GM18505 (cell line): ENCODE measurements around the gene LHFPL6.

Experiments
- ATAC-seq: cut with Tn5 transposase; IDR thresholded peaks from one replicate; pipeline ENCODE4 v1.9.1; 2021; ENCODE audit not compliant: unreplicated experiment
- POLR2A ChIP-seq: IDR thresholded peaks from 4 replicates; pipeline ENCODE4 v1.6.1; 2011; ENCODE audit warnings: borderline replicate concordance; ENCODE audit not compliant: insufficient read depth, insufficient read length; ENCODE audit errors: extremely low read depth

LHFPL6 gene

GRCh38 chr13:39602614-39603366 is at the start of gene LHFPL6:
LHFPL6 (minus strand) TSS chr13:39603193.
- peak; percentile 93 for ATAC-seq
- no peak for TF ChIP-seq POLR2A

DNA sequence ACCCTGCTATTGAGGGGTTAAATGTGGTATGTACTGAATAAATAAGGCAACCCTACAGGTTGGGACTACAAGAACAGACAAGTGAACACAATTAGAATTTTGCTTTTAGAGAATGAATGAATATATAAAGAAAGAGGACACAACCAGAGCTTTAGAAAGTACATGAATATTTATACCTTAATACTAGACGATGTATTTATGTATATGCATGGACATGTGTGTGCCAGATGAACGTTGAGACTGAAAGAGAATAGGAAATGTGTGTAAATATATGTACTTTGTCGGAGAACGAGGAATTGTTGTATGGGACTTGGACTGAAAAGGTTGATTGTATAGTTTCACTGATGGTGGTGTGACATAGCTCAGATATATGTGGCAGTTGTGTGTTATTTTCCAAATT is 43.1 kb upstream of the LHFPL6 start:
- ATAC-seq, result no peak
- TF ChIP-seq POLR2A, result no peak

DNA sequence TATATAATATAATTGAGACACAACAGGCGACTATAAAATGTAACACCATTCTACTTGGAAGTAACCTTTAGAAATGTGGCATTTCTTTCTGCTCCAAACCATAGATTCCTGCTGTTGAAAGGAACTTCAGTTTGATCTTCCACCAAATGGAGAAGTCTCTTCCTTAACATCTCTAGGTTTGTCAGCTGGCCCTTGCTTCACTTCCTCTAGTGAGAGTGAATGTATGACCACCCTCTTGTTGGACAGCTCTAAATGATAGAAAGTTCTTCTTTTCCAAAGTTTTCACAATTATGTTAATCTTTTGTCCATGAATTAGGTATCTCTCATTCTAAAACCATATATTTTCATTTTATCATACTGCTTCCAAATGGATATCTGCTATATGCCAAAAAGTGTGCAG is 38.7 kb upstream of the LHFPL6 start:
- TF ChIP-seq POLR2A, result no peak
- ATAC-seq, result no peak

DNA sequence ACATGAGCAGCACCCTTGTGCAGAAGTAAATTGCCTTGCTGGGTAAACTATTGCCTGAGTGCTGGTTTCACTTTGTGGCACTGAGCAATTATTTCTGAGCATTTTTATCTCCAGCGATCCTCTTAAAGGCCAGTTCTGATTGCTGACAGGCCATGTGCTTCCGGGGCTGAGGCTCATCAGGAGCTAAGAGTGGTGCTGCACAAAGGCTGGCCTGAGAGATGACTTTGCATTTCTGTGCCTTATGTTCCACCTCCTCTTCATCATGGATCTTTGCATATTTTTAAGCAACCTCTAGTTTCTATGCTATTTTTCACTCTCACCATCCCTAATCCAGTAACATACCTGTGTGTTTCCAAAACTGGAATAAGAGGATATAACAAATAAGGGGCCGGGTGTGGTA is 34.9 kb upstream of the LHFPL6 start:
- no peak for TF ChIP-seq POLR2A
- ATAC-seq, result no peak

DNA sequence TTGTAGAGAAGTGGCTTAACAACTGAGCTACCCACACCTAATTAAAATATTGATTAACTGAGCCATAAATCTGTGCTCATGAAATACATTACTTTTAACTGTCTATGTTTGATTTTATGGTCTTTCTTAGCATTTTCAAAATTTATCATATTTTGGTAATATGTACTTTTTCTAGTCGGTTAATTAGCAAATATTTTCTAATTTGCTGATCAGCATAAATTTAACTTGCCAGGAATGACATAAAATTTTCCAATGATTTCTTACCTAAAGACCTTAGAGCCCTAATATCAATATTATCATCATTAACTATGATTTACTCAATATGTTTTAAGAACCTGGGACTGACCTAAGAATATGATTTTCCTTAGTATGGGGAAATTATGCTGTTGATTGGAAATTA is 32.6 kb upstream of the LHFPL6 start:
- TF ChIP-seq POLR2A, result no peak

DNA sequence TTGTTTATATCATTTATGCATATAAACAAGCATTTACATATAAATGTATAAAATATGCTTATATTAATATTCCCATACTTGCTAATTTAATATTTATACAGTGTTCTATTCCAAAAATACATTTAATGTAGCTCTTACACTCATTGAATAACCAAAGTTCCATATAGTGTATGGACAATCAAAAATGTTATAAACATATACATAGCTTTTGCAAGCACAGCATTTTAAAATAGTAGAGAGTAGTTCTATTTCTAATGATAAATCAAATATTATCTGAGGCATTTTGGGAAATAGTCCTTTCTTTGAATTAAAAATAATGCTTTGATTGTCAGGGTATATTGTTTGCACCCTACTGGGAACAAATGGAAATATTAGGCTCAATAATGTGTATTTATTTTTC is 30.0 kb upstream of the LHFPL6 start:
- no peak for ATAC-seq
- no peak for TF ChIP-seq POLR2A

More for the DNA sequence above, 32.6 kb upstream of the LHFPL6 start:
- ATAC-seq, result no peak

DNA sequence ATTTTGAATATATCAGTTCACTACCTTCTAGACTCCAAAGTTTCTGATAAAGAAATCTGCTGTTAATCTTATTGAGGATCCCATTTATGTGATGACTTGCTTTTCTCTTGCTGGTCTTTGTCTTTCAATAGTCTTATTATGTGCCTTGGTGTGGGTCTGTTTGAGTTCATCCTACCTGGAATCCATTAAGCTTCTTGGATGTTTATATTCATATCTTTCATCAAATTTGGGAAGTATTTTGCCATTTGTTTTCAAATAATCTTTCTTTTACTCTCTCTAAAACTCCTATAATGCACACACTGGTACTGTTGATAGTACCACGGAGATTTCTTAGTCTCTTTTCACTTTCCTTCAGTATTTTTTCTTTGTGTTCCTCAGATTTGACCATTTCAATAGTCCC is 28.3 kb upstream of the LHFPL6 start:
- TF ChIP-seq POLR2A, result no peak
- ATAC-seq, result no peak

GRCh38 chr13:39623466-39623865 is 20.5 kb upstream of the LHFPL6 start:
- ATAC-seq, result no peak
- no peak for TF ChIP-seq POLR2A

DNA sequence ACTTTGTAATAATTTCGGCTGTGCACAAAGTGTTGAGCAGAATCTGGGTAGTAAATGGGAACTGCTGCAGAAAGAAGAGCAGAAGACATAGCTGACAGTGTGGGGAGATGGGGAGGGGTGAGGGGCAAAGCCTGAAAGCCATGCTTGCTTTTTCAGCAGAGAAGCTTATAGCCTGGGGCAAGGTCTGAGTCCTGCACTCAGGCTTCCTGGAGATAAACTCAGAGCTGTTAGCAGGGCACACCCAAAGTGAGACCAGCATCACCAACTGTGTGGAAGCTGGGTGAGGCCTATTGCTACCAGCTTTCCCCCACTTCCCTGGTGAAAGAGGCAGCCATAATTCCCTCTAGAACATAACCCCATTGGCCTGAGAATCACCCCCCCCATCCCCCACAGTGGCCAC is 15.6 kb upstream of the LHFPL6 start:
- TF ChIP-seq POLR2A, result no peak
- ATAC-seq, result no peak

DNA sequence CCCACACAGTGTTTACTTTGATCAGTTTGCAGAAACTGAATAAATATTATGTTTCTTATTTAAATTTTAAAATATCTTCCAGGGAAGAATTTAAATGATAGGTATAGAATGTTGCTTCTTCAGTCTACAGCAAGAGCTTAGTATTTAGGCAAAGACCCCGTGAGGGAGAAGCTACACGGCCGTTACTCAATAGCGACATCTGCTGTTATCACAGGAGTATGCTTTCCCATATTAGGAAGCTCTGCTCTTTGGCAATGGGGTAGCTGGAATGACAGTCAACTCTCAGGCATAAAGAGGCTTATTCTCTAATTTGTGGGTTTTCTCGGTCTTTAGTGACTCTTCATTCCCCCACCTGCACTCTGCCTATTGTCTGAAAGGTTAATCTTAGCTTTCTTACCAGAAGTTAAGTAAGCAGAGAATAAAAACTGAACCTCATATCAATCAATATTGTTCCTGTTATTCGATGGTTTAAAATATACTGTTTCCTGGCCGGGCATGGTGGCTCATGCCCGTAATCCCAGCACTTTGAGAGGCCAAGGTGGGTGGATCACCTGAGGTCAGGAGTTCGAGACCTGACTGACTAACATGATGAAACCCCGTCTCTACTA is 13.2 kb upstream of the LHFPL6 start:
- no peak for TF ChIP-seq POLR2A
- ATAC-seq, result no peak

DNA sequence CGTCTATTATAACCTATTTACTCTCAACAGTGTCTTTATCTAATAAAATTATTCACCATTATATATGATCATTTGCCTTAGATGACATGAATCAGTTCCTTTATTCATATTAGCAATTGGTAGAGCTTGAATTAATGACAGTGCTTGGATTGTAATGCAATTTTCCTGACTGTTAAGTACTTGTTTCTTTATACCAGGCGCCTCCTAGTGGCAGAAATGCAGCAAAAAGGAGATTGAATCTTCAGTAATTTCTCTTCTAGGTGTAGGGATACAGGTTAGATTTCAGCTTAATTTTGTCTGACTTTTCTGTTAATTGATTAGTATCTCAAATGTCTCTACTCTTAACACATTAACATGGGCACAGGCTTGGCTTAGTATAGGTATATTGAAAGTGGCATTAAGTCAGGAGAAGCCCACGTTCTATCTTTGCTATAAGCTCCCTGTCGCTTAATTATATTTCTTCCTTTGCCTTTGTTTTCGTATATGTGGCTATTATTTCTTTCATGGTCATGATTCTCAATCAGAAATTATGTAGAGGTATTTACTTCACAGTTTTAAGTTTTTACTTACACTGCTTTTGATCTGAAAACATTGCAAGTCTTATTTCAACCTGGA is 9.1 kb upstream of the LHFPL6 start:
- no peak for TF ChIP-seq POLR2A
- ATAC-seq, result no peak

- TF ChIP-seq POLR2A, result no peak
- no peak for ATAC-seq
Observed at GRCh38 chr13:39607876-39608275, 4.9 kb upstream of the LHFPL6 start.

DNA sequence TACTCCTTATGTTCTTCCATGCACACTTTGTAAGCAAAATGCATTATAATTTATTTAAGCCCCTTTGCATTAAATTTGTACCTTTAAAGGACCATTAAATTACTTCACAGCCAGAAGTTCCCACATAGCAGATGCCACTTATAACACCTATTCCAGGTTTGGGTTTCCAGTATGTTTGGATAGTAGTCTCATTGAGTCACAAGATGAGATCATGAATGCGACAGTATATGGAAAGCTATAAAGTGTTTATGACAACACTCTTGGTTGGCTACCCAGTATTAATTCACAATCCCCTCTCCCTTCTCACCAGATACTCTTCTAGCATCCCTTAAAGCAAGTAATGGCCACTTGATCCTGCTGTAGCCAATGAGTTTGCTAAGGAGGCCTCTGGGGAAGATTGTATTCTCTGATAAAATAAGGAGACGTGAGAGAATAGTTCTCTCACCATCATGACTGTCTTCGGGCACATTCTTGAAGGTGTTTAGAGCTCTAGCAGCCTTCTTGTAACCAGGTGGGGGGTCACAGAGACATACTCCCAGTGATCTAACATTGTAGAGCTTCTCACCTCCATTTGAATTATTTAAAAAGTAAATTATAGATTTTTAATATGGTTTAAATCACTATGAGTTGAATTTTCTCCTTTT is 2.8 kb upstream of the LHFPL6 start:
- ATAC-seq, result no peak
- no peak for TF ChIP-seq POLR2A
